ENCODE data around the gene FFAR1.

FFAR1 gene

GRCh38 chr19:35303357-35303915 is 44.3 kb upstream of the FFAR1 start:
- Histone ChIP-seq H3K4me1 (ENCODE audit: control insufficient read depth, insufficient read depth, low read depth, low read length) (no peaks in the 10 kb centered on the region), H3K4ac (ENCODE audit: low read depth in 1 of 2, low read length in 2 of 2) (no peak overlapping the region), H3K36me3 (ENCODE audit: control insufficient read depth in 1 of 2, insufficient read depth in 2 of 2, low read depth in 1 of 2, low read length in 2 of 2) (no peaks in the 10 kb centered on the region), H2AK5ac (ENCODE audit: low read length, severe bottlenecking) (no peak overlapping the region), H4K8ac (ENCODE audit: low read length) (no peak overlapping the region), H3K4me3 (ENCODE audit: insufficient read depth in 1 of 2, low read depth in 1 of 2, low read length in 2 of 2) (no peak overlapping the region), H3K9me3 (ENCODE audit: control insufficient read depth, low read length) (no peaks in the 10 kb centered on the region), H2BK120ac (ENCODE audit: low read depth, low read length) (no peak overlapping the region), H2BK12ac (ENCODE audit: low read length in 2 of 2) (no peak overlapping the region), H3K27ac (ENCODE audit: low read length, poor library complexity, severe bottlenecking) (no peak overlapping the region), H3K4me2 (ENCODE audit: low read length, poor library complexity, severe bottlenecking) (no peak overlapping the region), H3K9ac (ENCODE audit: low read length) (no peak overlapping the region), H3K18ac (ENCODE audit: low read depth in 1 of 2, low read length in 2 of 2) (no peak overlapping the region), H2BK15ac (ENCODE audit: low read depth, poor library complexity, severe bottlenecking) (no peak overlapping the region), H3K14ac (ENCODE audit: low read length in 2 of 2) (no peak overlapping the region), H3K79me1 (replicated peaks; ENCODE audit: low read length, poor library complexity, severe bottlenecking) (no peaks in the 10 kb centered on the region), H4K91ac (ENCODE audit: low read length) (no peak overlapping the region), H3K27me3 (ENCODE audit: control insufficient read depth in 1 of 2, insufficient read depth in 1 of 2, low read length in 2 of 2) (peaks cover 12 to 49% of the 10 kb centered on the region in 2 experiments), H3K23ac (ENCODE audit: low read length in 2 of 2) (no peak overlapping the region), H2BK5ac (ENCODE audit: low read depth, low read length, poor library complexity, severe bottlenecking) (no peak overlapping the region), H2AFZ (ENCODE audit: low read depth, low read length) (no peak overlapping the region)
- WGBS: 89% methylated on average over 6 of the region's 6 CpGs
- DNase-seq: no peak

- Histone ChIP-seq H3K27ac (ENCODE audit: low read length, poor library complexity, severe bottlenecking) (no peak overlapping the region), H3K18ac (ENCODE audit: low read depth in 1 of 2, low read length in 2 of 2) (no peak overlapping the region), H3K14ac (ENCODE audit: low read length in 2 of 2) (peak overlapping the region in 1 of 2 experiments; percentile 41), H4K91ac (ENCODE audit: low read length) (no peak overlapping the region), H3K27me3 (ENCODE audit: control insufficient read depth in 1 of 2, insufficient read depth in 1 of 2, low read length in 2 of 2) (peaks cover 12 to 43% of the 10 kb centered on the region in 2 experiments), H3K36me3 (ENCODE audit: control insufficient read depth in 1 of 2, insufficient read depth in 2 of 2, low read depth in 1 of 2, low read length in 2 of 2) (no peaks in the 10 kb centered on the region), H2AFZ (ENCODE audit: low read depth, low read length) (no peak overlapping the region), H3K4me1 (ENCODE audit: control insufficient read depth, insufficient read depth, low read depth, low read length) (no peaks in the 10 kb centered on the region), H2AK5ac (ENCODE audit: low read length, severe bottlenecking) (no peak overlapping the region), H3K4me2 (ENCODE audit: low read length, poor library complexity, severe bottlenecking) (no peak overlapping the region), H3K4ac (ENCODE audit: low read depth in 1 of 2, low read length in 2 of 2) (no peak overlapping the region), H2BK120ac (ENCODE audit: low read depth, low read length) (no peak overlapping the region), H2BK5ac (ENCODE audit: low read depth, low read length, poor library complexity, severe bottlenecking) (no peak overlapping the region), H2BK12ac (ENCODE audit: low read length in 2 of 2) (no peak overlapping the region), H3K79me1 (replicated peaks; ENCODE audit: low read length, poor library complexity, severe bottlenecking) (no peaks in the 10 kb centered on the region), H3K9me3 (ENCODE audit: control insufficient read depth, low read length) (no peaks in the 10 kb centered on the region), H2BK15ac (ENCODE audit: low read depth, poor library complexity, severe bottlenecking) (no peak overlapping the region), H3K9ac (ENCODE audit: low read length) (no peak overlapping the region), H3K4me3 (ENCODE audit: insufficient read depth in 1 of 2, low read depth in 1 of 2, low read length in 2 of 2) (no peak overlapping the region), H4K8ac (ENCODE audit: low read length) (no peak overlapping the region), H3K23ac (ENCODE audit: low read length in 2 of 2) (no peak overlapping the region)
- DNase-seq: no peak
- WGBS: 88% methylated on average over 11 of the region's 11 CpGs
Measured at GRCh38 chr19:35304036-35304435, 43.7 kb upstream of the FFAR1 start.

- H3K4me2 ChIP-seq (ENCODE audit: low read length, poor library complexity, severe bottlenecking): no peak overlapping the region
- no peak overlapping the region for H3K27ac ChIP-seq (ENCODE audit: low read length, poor library complexity, severe bottlenecking)
- no peak overlapping the region for H3K23ac ChIP-seq (ENCODE audit: low read length in 2 of 2)
- no peaks in the 10 kb centered on the region for H3K9me3 ChIP-seq (ENCODE audit: control insufficient read depth, low read length)
- no peak overlapping the region for H2BK5ac ChIP-seq (ENCODE audit: low read depth, low read length, poor library complexity, severe bottlenecking)
- no peaks in the 10 kb centered on the region for H3K36me3 ChIP-seq (ENCODE audit: control insufficient read depth in 1 of 2, insufficient read depth in 2 of 2, low read depth in 1 of 2, low read length in 2 of 2)
- H3K79me1 ChIP-seq (replicated peaks; ENCODE audit: low read length, poor library complexity, severe bottlenecking): no peaks in the 10 kb centered on the region
- no peak overlapping the region for H3K9ac ChIP-seq (ENCODE audit: low read length)
- no peak overlapping the region for H3K4me3 ChIP-seq (ENCODE audit: insufficient read depth in 1 of 2, low read depth in 1 of 2, low read length in 2 of 2)
- no peak overlapping the region for H2BK12ac ChIP-seq (ENCODE audit: low read length in 2 of 2)
- H2AFZ ChIP-seq (ENCODE audit: low read depth, low read length): no peak overlapping the region
- DNase-seq: no peak
- H4K91ac ChIP-seq (ENCODE audit: low read length): no peak overlapping the region
- H4K8ac ChIP-seq (ENCODE audit: low read length): no peak overlapping the region
- no peak overlapping the region for H3K14ac ChIP-seq (ENCODE audit: low read length in 2 of 2)
- no peak overlapping the region for H2BK120ac ChIP-seq (ENCODE audit: low read depth, low read length)
- no peak overlapping the region for H3K18ac ChIP-seq (ENCODE audit: low read depth in 1 of 2, low read length in 2 of 2)
- H3K27me3 ChIP-seq (ENCODE audit: control insufficient read depth in 1 of 2, insufficient read depth in 1 of 2, low read length in 2 of 2): peaks cover 12 to 42% of the 10 kb centered on the region in 2 experiments
- WGBS: 91% methylated on average over 6 of the region's 6 CpGs
- H2AK5ac ChIP-seq (ENCODE audit: low read length, severe bottlenecking): no peak overlapping the region
- H3K4me1 ChIP-seq (ENCODE audit: control insufficient read depth, insufficient read depth, low read depth, low read length): no peaks in the 10 kb centered on the region
- H3K4ac ChIP-seq (ENCODE audit: low read depth in 1 of 2, low read length in 2 of 2): no peak overlapping the region
- no peak overlapping the region for H2BK15ac ChIP-seq (ENCODE audit: low read depth, poor library complexity, severe bottlenecking)
Measured at GRCh38 chr19:35305181-35305580, 42.5 kb upstream of the FFAR1 start.

GRCh38 chr19:35306473-35307246 is 41.0 kb upstream of the FFAR1 start:
- H3K79me1 ChIP-seq (replicated peaks; ENCODE audit: low read length, poor library complexity, severe bottlenecking): no peaks in the 10 kb centered on the region
- no peaks in the 10 kb centered on the region for H3K36me3 ChIP-seq (ENCODE audit: control insufficient read depth in 1 of 2, insufficient read depth in 2 of 2, low read depth in 1 of 2, low read length in 2 of 2)
- H3K4me3 ChIP-seq (ENCODE audit: insufficient read depth in 1 of 2, low read depth in 1 of 2, low read length in 2 of 2): no peak overlapping the region
- peaks cover 12 to 35% of the 10 kb centered on the region in 2 experiments for H3K27me3 ChIP-seq (ENCODE audit: control insufficient read depth in 1 of 2, insufficient read depth in 1 of 2, low read length in 2 of 2)
- H3K27ac ChIP-seq (ENCODE audit: low read length, poor library complexity, severe bottlenecking): no peak overlapping the region
- H2AFZ ChIP-seq (ENCODE audit: low read depth, low read length): no peak overlapping the region
- WGBS: 85% methylated on average over 20 of the region's 20 CpGs
- no peak overlapping the region for H3K9ac ChIP-seq (ENCODE audit: low read length)
- H4K8ac ChIP-seq (ENCODE audit: low read length): no peak overlapping the region
- no peak overlapping the region for H3K4ac ChIP-seq (ENCODE audit: low read depth in 1 of 2, low read length in 2 of 2)
- no peak overlapping the region for H2BK15ac ChIP-seq (ENCODE audit: low read depth, poor library complexity, severe bottlenecking)
- H2BK120ac ChIP-seq (ENCODE audit: low read depth, low read length): no peak overlapping the region
- H4K91ac ChIP-seq (ENCODE audit: low read length): no peak overlapping the region
- no peak overlapping the region for H3K18ac ChIP-seq (ENCODE audit: low read depth in 1 of 2, low read length in 2 of 2)
- no peaks in the 10 kb centered on the region for H3K9me3 ChIP-seq (ENCODE audit: control insufficient read depth, low read length)
- H2BK5ac ChIP-seq (ENCODE audit: low read depth, low read length, poor library complexity, severe bottlenecking): no peak overlapping the region
- H3K14ac ChIP-seq (ENCODE audit: low read length in 2 of 2): no peak overlapping the region
- H3K4me1 ChIP-seq (ENCODE audit: control insufficient read depth, insufficient read depth, low read depth, low read length): no peaks in the 10 kb centered on the region
- no peak overlapping the region for H2AK5ac ChIP-seq (ENCODE audit: low read length, severe bottlenecking)
- no peak overlapping the region for H3K23ac ChIP-seq (ENCODE audit: low read length in 2 of 2)
- H3K4me2 ChIP-seq (ENCODE audit: low read length, poor library complexity, severe bottlenecking): no peak overlapping the region
- H2BK12ac ChIP-seq (ENCODE audit: low read length in 2 of 2): no peak overlapping the region
- no peak for DNase-seq

Data from mesenchymal stem cell (in vitro differentiated cells and primary cell).